Measurements from ENCODE around the gene CNPY4.

Gene CNPY4

DNA sequence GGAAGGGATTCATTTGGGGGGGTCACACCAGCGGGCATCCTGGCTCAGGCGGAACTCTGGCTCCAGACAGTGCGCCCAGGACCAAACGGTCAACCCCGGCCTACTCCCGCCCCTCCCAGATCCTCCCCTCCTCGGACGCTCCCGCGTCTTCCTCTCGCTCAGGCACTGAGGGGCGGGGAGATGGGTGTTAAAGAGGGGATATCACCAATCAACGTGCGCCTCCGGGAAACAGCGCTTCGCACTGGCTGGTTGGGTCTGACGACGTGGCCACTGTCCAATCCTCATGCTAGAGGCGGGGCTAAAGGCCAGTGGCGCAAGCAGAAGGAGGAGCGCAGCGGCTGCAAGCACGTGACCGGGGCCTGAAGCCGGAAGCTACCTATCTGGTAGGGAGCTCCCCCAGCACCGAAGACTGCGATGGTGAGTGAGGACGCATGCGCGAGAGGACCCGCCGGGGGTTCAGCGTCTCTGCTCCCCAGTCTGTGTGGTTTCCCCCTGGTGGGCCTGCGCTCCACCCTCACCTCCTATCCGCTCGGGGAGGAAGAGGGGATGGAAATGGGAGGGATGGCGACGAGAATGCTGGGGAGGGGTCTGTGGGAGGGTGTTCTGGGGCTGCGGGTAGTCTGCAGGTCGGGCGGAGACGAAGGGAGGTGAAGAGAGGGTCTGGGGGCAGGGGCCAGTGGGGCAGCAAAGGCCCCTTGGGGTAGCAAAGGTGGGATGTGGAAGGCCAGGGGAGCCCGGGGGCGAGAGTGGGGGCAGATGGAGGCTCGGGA, 29.3 kb downstream of the CNPY4 start, which contains the start of gene LAMTOR4:
Gene LAMTOR4 (plus strand): TSS at position 360 of the 770 bp plus-strand sequence. CDS start 55 bp downstream, at position 415.
- peaks cover 10% of the 10 kb centered on the region for H3K4me1 ChIP-seq (ENCODE audit: low read length)
- DNase-seq: peak; percentile 99
- no peaks in the 10 kb centered on the region for H3K36me3 ChIP-seq (replicated peaks; ENCODE audit: insufficient read depth, low read length)
- peak within 1 kb of the TSS; percentile 93 for H3K4me2 ChIP-seq (ENCODE audit: low read depth, low read length)
- H3K27ac ChIP-seq (ENCODE audit: low read length): peak within 1 kb of the TSS; percentile 51; the same call in 1 of the 2 replicates
- H3K9me3 ChIP-seq (replicated peaks; ENCODE audit: insufficient read depth, low read length): no peaks in the 10 kb centered on the region
- H3K9me2 ChIP-seq (replicated peaks; ENCODE audit: insufficient read depth, low read length): no peaks in the 10 kb centered on the region
- peaks cover 19% of the 10 kb centered on the region for H3K79me2 ChIP-seq (ENCODE audit: low read length)
- H3K27me3 ChIP-seq (replicated peaks; ENCODE audit: insufficient read depth, low read length): no peaks in the 10 kb centered on the region
- peak within 1 kb of the TSS; percentile 89 for H3K9ac ChIP-seq (ENCODE audit: low read length)
- peak within 1 kb of the TSS; percentile 85 for H3K4me3 ChIP-seq (ENCODE audit: low read length)
- peaks cover 17% of the 10 kb centered on the region; the same call in 1 of the 2 replicates for H3F3A ChIP-seq (ENCODE audit: insufficient read depth, low read length)
- peak within 1 kb of the TSS; percentile 88 for H2AFZ ChIP-seq (ENCODE audit: low read length)
- H4K20me1 ChIP-seq (ENCODE audit: insufficient read depth, low read length): no peaks in the 10 kb centered on the region
- TF ChIP-seq EZH2phosphoT487 (IDR thresholded peaks at IDR 0.05; ENCODE audit: low read length): no peak
- TF ChIP-seq CTCF (IDR thresholded peaks at IDR 0.05; ENCODE audit: low read length): no peak
- no peak for TF ChIP-seq EZH2 (optimal IDR thresholded peaks at IDR 0.05; ENCODE audit: low read depth, low read length)

DNA sequence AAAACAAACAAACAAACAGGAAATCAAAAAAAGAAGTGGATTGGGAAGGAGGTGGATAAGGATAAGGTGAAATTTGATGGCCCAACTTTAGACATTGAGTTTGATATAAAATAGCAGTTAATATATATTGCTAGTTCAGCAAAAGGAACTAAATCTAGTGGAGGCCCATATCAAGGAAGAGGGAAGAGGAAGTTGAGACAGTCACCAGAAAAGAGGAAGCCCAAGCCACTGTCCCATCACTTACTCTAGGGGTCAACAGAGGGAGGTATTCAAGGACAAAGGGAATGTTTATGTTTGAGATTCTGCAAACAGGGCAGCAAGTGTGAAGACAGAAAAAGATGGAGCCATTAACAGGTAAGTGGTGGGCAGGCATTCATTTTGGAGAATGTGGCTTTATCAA, 33.0 kb downstream of the CNPY4 start:
- no peak overlapping the region for H3K27ac ChIP-seq (ENCODE audit: low read length)
- H3K4me2 ChIP-seq (ENCODE audit: low read depth, low read length): no peak overlapping the region
- peaks cover 14% of the 10 kb centered on the region for H3K4me1 ChIP-seq (ENCODE audit: low read length)
- peaks cover 35% of the 10 kb centered on the region for H3K79me2 ChIP-seq (ENCODE audit: low read length)
- H3K9me3 ChIP-seq (replicated peaks; ENCODE audit: insufficient read depth, low read length): no peaks in the 10 kb centered on the region
- no peaks in the 10 kb centered on the region for H3K36me3 ChIP-seq (replicated peaks; ENCODE audit: insufficient read depth, low read length)
- no peaks in the 10 kb centered on the region for H4K20me1 ChIP-seq (ENCODE audit: insufficient read depth, low read length)
- no peak overlapping the region for H3K4me3 ChIP-seq (ENCODE audit: low read length)
- H3K27me3 ChIP-seq (replicated peaks; ENCODE audit: insufficient read depth, low read length): no peaks in the 10 kb centered on the region
- H3K9ac ChIP-seq (ENCODE audit: low read length): no peak overlapping the region
- H2AFZ ChIP-seq (ENCODE audit: low read length): no peak overlapping the region
- TF ChIP-seq EZH2phosphoT487 (IDR thresholded peaks at IDR 0.05; ENCODE audit: low read length) (no peak), CTCF (IDR thresholded peaks at IDR 0.05; ENCODE audit: low read length) (no peak), EZH2 (optimal IDR thresholded peaks at IDR 0.05; ENCODE audit: low read depth, low read length) (no peak)
- no peak for DNase-seq
- H3F3A ChIP-seq (ENCODE audit: insufficient read depth, low read length): peaks cover 17% of the 10 kb centered on the region
- no peaks in the 10 kb centered on the region for H3K9me2 ChIP-seq (replicated peaks; ENCODE audit: insufficient read depth, low read length)

DNA sequence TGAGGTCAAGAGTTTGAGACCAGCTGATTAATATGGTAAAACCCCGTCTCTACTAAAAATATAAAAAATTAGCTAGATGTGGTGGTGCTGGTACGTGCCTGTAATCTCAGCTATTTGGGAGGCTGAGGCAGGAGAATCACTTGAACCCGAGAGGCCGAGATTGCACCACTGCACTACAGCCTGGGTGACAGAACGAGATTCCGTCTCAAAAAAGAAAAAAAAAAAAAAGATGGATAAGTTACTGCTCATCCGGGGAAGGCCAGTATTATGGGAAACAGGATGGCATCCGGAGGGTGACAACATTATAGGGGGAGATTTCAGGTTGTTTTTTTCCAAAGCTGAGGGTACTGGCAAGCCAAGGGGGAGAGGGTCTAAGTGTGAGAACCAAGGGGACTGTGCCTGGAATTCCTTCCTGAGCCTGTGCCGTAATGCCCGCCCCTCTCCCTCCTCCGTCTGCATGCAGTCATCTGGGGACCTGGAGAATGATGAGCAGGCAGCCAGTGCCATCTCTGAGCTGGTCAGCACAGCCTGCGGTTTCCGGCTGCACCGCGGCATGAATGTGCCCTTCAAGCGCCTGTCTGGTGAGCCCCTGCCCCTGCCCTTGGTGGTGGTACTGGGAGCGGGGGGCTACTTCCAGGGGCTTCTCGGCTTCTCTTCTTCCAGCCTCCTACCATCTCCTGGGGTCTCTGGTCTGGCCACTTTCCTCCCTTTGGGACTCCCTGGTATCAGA, 33.7 kb downstream of the CNPY4 start:
- Histone ChIP-seq H3K4me2 (ENCODE audit: low read depth, low read length) (no peak overlapping the region), H3K9me3 (replicated peaks; ENCODE audit: insufficient read depth, low read length) (no peaks in the 10 kb centered on the region), H2AFZ (ENCODE audit: low read length) (no peak overlapping the region), H3K27me3 (replicated peaks; ENCODE audit: insufficient read depth, low read length) (no peaks in the 10 kb centered on the region), H3K4me3 (ENCODE audit: low read length) (no peak overlapping the region), H3K9ac (ENCODE audit: low read length) (no peak overlapping the region), H4K20me1 (ENCODE audit: insufficient read depth, low read length) (no peaks in the 10 kb centered on the region), H3K79me2 (ENCODE audit: low read length) (peaks cover 42% of the 10 kb centered on the region), H3K27ac (ENCODE audit: low read length) (no peak overlapping the region), H3F3A (ENCODE audit: insufficient read depth, low read length) (peaks cover 17% of the 10 kb centered on the region), H3K36me3 (replicated peaks; ENCODE audit: insufficient read depth, low read length) (no peaks in the 10 kb centered on the region), H3K4me1 (ENCODE audit: low read length) (peaks cover 16% of the 10 kb centered on the region), H3K9me2 (replicated peaks; ENCODE audit: insufficient read depth, low read length) (no peaks in the 10 kb centered on the region)
- TF ChIP-seq EZH2phosphoT487 (IDR thresholded peaks at IDR 0.05; ENCODE audit: low read length): no peak
- no peak for TF ChIP-seq CTCF (IDR thresholded peaks at IDR 0.05; ENCODE audit: low read length)
- no peak for TF ChIP-seq EZH2 (optimal IDR thresholded peaks at IDR 0.05; ENCODE audit: low read depth, low read length)
- DNase-seq: no peak
